NCI-H1092 (cell line): ENCODE measurements around the gene FAM229A.

Source experiments
- DNase-seq: peaks from one replicate; lab custom pipeline; 2025; lab: John Stamatoyannopoulos, UW

The FAM229A gene

GRCh38 chr1:32346532-32347157 is 15.6 kb downstream of the FAM229A start:
- no peak for DNase-seq

- peak; percentile 55 for DNase-seq
Observed at GRCh38 chr1:32345289-32345827, 16.9 kb downstream of the FAM229A start.

- no peak for DNase-seq
Observed at GRCh38 chr1:32342704-32343103, 19.6 kb downstream of the FAM229A start.

GRCh38 chr1:32341971-32342370 is 20.3 kb downstream of the FAM229A start:
- DNase-seq = no peak

GRCh38 chr1:32341186-32341757 is 21.0 kb downstream of the FAM229A start:
- no peak for DNase-seq

GRCh38 chr1:32339363-32339978 is 22.8 kb downstream of the FAM229A start:
- DNase-seq = no peak

GRCh38 chr1:32338637-32339145 is 23.6 kb downstream of the FAM229A start:
- DNase-seq = no peak

- DNase-seq = no peak
Observed at GRCh38 chr1:32337855-32338636, 24.2 kb downstream of the FAM229A start.

- no peak for DNase-seq
Observed at GRCh38 chr1:32336963-32337675, 25.2 kb downstream of the FAM229A start.

GRCh38 chr1:32336591-32336932 is 25.7 kb downstream of the FAM229A start:
- DNase-seq = no peak

GRCh38 chr1:32335790-32336590 is 26.3 kb downstream of the FAM229A start, which contains the start of gene MARCKSL1:
MARCKSL1 (minus strand) TSS chr1:32336233; CDS start chr1:32336033, 200 bp downstream.
- DNase-seq = peak; percentile 77

GRCh38 chr1:32335535-32335789 is 26.8 kb downstream of the FAM229A start:
- no peak for DNase-seq

GRCh38 chr1:32334864-32335534 is 27.3 kb downstream of the FAM229A start:
- peak; percentile 68 for DNase-seq

- DNase-seq = no peak
Observed at GRCh38 chr1:32334274-32334861, 27.9 kb downstream of the FAM229A start.

- no peak for DNase-seq
Observed at GRCh38 chr1:32333251-32333963, 28.9 kb downstream of the FAM229A start.

GRCh38 chr1:32332290-32333079 is 29.8 kb downstream of the FAM229A start:
- no peak for DNase-seq

- DNase-seq = no peak
Observed at GRCh38 chr1:32331549-32331948, 30.7 kb downstream of the FAM229A start.

GRCh38 chr1:32330558-32331151 is 31.6 kb downstream of the FAM229A start:
- no peak for DNase-seq
